K562 (cell line): ENCODE measurements around the gene DYNC2I2. TPM values are rescaled to one million over a fixed set of nuclear protein-coding genes. Genes with fewer than 3 reads are reported as not detected.

ENCODE experiments used
- CBFA2T2 ChIP-seq: fragments of 450-650 bp; conservative IDR thresholded peaks from 2 replicates; pipeline ENCODE4 v1.6.1; 2017; ENCODE audit warnings: mild to moderate bottlenecking
- CHD4 ChIP-seq: fragments of 200-600 bp; sonication (generic); IDR thresholded peaks from 3 replicates; pipeline ENCODE4 v1.6.1; 2012; ENCODE audit warnings: low read depth, mild to moderate bottlenecking, mixed read lengths, low read length, inconsistent platforms; ENCODE audit not compliant: insufficient read depth, insufficient replicate concordance, poor library complexity, severe bottlenecking
- DMBX1 ChIP-seq: fragments of 250-450 bp; sonication (Bioruptor Pico); IDR thresholded peaks from 2 replicates; pipeline ENCODE4 v1.8.0; 2022; ENCODE audit warnings: inconsistent platforms, mild to moderate bottlenecking, moderate library complexity, borderline replicate concordance
- DPF2 ChIP-seq: fragments of 450-650 bp; IDR thresholded peaks from 2 replicates; pipeline ENCODE4 v1.6.1; 2016
- E2F8 ChIP-seq: fragments of 450-650 bp; IDR thresholded peaks from 2 replicates; pipeline ENCODE4 v1.7.1; 2018; ENCODE audit warnings: mild to moderate bottlenecking, low read depth; ENCODE audit not compliant: partially characterized antibody
- LEF1 ChIP-seq: fragments of 450-650 bp; IDR thresholded peaks from 2 replicates; pipeline ENCODE4 v1.6.1; 2016; ENCODE audit warnings: mild to moderate bottlenecking
- MCM3 ChIP-seq: fragments of 450-650 bp; IDR thresholded peaks from 2 replicates; pipeline ENCODE4 v1.6.1; 2016
- PHTF2 ChIP-seq: fragments of 250-450 bp; sonication (Bioruptor Pico); IDR thresholded peaks from 2 replicates; pipeline ENCODE4 v1.5.0; 2021; ENCODE audit warnings: mild to moderate bottlenecking
- RB1 ChIP-seq: fragments of 450-650 bp; IDR thresholded peaks from 2 replicates; pipeline ENCODE4 v1.6.1; 2017; ENCODE audit warnings: low read depth, mild to moderate bottlenecking
- RBM15 ChIP-seq: fragments of 200-400 bp; formaldehyde crosslinking; IDR thresholded peaks from 2 replicates; pipeline ENCODE4 v1.6.1; 2018; ENCODE audit warnings: mild to moderate bottlenecking, low read length, moderate library complexity; ENCODE audit not compliant: insufficient read depth
- SAFB ChIP-seq: fragments of 200-400 bp; formaldehyde crosslinking; IDR thresholded peaks from 2 replicates; pipeline ENCODE4 v1.6.1; 2017; ENCODE audit warnings: low read depth, low read length, borderline replicate concordance
- SMAD4 ChIP-seq: fragments of 250-450 bp; sonication (Bioruptor Pico); conservative IDR thresholded peaks from 2 replicates; pipeline ENCODE4 v1.8.0; 2021; ENCODE audit warnings: inconsistent platforms, mild to moderate bottlenecking, moderate library complexity
- TSC22D4 ChIP-seq: fragments of 450-650 bp; IDR thresholded peaks from 2 replicates; pipeline ENCODE4 v1.6.1; 2016; ENCODE audit warnings: missing genetic modification characterization, missing biosample characterization, control low read depth
- ZNF134 ChIP-seq: fragments of 250-450 bp; sonication (Bioruptor Pico); conservative IDR thresholded peaks from 2 replicates; pipeline ENCODE4 v1.4.0; 2020
- ZNF175 ChIP-seq: fragments of 200-800 bp; sonication (Bioruptor generic); IDR thresholded peaks from 2 replicates; pipeline ENCODE4 v1.6.1; 2016; ENCODE audit warnings: low read depth, mild to moderate bottlenecking, missing genetic modification characterization, missing compliant biosample characterization
- polyA plus RNA-seq, 8 experiments: library from polyadenylated mRNA; depleted of rRNA in 4 of 8; stranded (reverse) in 5 of 8; unstranded in 3 of 8; fragments of >200 nt; fragmentation: Nextera tagmentation in 2 of 8; fragmentation: Illumina TruSeq in 1 of 8; extraction: Ambion mirVana in 2 of 8; extraction: Trizol in 1 of 8; gene quantifications; 2 replicates each; pipeline versions ENCODE4 v1.2.1 to v1.2.3, GENCODE V29; 2011 to 2014; ENCODE audit warnings: inconsistent platforms in 1 of 8, missing spikeins in 1 of 8
- total RNA-seq, 7 experiments: library from RNA; depleted of rRNA in 6 of 7; stranded (reverse); fragments of >200 nt in 6 of 7; fragmentation: Illumina TruSeq in 2 of 7; extraction: Trizol in 2 of 7; gene quantifications; 2 replicates each; pipeline versions ENCODE4 v1.2.1 to v1.2.3, GENCODE V29; 2011 to 2021; ENCODE audit warnings: low replicate concordance in 1 of 7
- TF ChIP-seq, protein P1 (sequence below): fragments of 250-450 bp; sonication (Bioruptor Pico); IDR thresholded peaks from 2 replicates; pipeline ENCODE4 v1.5.0; 2022; ENCODE audit warnings: mild to moderate bottlenecking
- TF ChIP-seq, protein P2 (sequence below): sonication (generic); formaldehyde crosslinking; IDR thresholded peaks from 2 replicates; pipeline ENCODE4 v1.8.1; 2023; ENCODE audit warnings: mild to moderate bottlenecking, missing genetic modification reagents, moderate library complexity
- TF ChIP-seq, protein P3 (sequence below): IDR thresholded peaks from 2 replicates; pipeline ENCODE4 v1.6.1; 2014; ENCODE audit warnings: antibody characterized with exemption

Gene DYNC2I2
- total and polyA plus RNA-seq, 9 of the 15 experiments (the other 6 are each of a cell fraction or from before 2014, with no cell fraction given): 1.5 to 249 (median 70.0) TPM

GRCh38 chr9:128656416-128657343, at the start of gene DYNC2I2 (continued):
- TF ChIP-seq ZNF175 (CRISPR knock-in tag) (peak; percentile 98), RBM15 (no peak), DPF2 (peak; percentile 69; the same call in 1 of the 2 replicates), ZNF134 (CRISPR knock-in tag) (peak; percentile 70), SAFB (no peak), CBFA2T2 (no peak), SMAD4 (CRISPR knock-in tag) (peak; percentile 91), DMBX1 (CRISPR knock-in tag) (peak; percentile 94), MCM3 (no peak), TSC22D4 (tag) (no peak), LEF1 (peak; percentile 64; the same call in 1 of the 2 replicates), E2F8 (peak; percentile 93), PHTF2 (no peak), RB1 (peak; percentile 100), CHD4 (no peak)
- TF ChIP-seq, protein P1, sequence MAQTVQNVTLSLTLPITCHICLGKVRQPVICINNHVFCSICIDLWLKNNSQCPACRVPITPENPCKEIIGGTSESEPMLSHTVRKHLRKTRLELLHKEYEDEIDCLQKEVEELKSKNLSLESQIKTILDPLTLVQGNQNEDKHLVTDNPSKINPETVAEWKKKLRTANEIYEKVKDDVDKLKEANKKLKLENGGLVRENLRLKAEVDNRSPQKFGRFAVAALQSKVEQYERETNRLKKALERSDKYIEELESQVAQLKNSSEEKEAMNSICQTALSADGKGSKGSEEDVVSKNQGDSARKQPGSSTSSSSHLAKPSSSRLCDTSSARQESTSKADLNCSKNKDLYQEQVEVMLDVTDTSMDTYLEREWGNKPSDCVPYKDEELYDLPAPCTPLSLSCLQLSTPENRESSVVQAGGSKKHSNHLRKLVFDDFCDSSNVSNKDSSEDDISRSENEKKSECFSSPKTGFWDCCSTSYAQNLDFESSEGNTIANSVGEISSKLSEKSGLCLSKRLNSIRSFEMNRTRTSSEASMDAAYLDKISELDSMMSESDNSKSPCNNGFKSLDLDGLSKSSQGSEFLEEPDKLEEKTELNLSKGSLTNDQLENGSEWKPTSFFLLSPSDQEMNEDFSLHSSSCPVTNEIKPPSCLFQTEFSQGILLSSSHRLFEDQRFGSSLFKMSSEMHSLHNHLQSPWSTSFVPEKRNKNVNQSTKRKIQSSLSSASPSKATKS (CRISPR knock-in tag): no peak
- TF ChIP-seq, protein P2, sequence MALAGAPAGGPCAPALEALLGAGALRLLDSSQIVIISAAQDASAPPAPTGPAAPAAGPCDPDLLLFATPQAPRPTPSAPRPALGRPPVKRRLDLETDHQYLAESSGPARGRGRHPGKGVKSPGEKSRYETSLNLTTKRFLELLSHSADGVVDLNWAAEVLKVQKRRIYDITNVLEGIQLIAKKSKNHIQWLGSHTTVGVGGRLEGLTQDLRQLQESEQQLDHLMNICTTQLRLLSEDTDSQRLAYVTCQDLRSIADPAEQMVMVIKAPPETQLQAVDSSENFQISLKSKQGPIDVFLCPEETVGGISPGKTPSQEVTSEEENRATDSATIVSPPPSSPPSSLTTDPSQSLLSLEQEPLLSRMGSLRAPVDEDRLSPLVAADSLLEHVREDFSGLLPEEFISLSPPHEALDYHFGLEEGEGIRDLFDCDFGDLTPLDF (CRISPR knock-in tag): peak; percentile 99
- TF ChIP-seq, protein P3, sequence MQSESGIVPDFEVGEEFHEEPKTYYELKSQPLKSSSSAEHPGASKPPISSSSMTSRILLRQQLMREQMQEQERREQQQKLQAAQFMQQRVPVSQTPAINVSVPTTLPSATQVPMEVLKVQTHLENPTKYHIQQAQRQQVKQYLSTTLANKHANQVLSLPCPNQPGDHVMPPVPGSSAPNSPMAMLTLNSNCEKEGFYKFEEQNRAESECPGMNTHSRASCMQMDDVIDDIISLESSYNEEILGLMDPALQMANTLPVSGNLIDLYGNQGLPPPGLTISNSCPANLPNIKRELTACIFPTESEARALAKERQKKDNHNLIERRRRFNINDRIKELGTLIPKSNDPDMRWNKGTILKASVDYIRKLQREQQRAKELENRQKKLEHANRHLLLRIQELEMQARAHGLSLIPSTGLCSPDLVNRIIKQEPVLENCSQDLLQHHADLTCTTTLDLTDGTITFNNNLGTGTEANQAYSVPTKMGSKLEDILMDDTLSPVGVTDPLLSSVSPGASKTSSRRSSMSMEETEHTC: 0 out of 2 replicates have a peak, but pooled peaks have one; percentile 31
